Left ventricle myocardium superior (tissue), 1 donor: ENCODE results near the gene SASH3. TPM values are rescaled to one million over a fixed set of nuclear protein-coding genes. Genes with fewer than 3 reads are reported as not detected.

Experiments
- ATAC-seq: fragments of 200-7000 bp; cut with Tn5 transposase; one replicate; pipeline ENCODE4 v1.9.1; 2020; ENCODE audit warnings: mild to moderate bottlenecking, moderate library complexity
- DNase-seq: peaks from one replicate; pipeline ENCODE4 v3.0.0-alpha.2; 2020
- intact Hi-C: fragments of 100-400 bp; cut with micrococcal nuclease; formaldehyde crosslinking; loops from one replicate; pipeline ENCODE4 v1.11.0; 2022
- total RNA-seq: library from RNA; stranded (reverse); fragmentation: NEBNext Ultra II Directional; extraction: Animal tissue kit (Norgen Biotek cat#: 25700); gene quantifications from one replicate; pipeline ENCODE4 v1.2.1, GENCODE V29; 2021
- donor health status: DM: no; HTN: yes; CAD: no; lungs with severe emphysema.

SASH3 gene
- total RNA-seq, 1 donor from 2014 or later, result 1.8 TPM

- ATAC-seq (peak; percentile 63), DNase-seq (peak; percentile 43)
- intact Hi-C loops, result no loop called here
Observed at GRCh38 chrX:129781134-129781672, 1.5 kb downstream of the SASH3 start.

GRCh38 chrX:129781680-129782495 lies 2.1 kb downstream of the SASH3 start:
- DNase-seq (no peak), ATAC-seq (no peak)
- intact Hi-C loops, result no loop called here

GRCh38 chrX:129782706-129783105 lies 3.0 kb downstream of the SASH3 start:
- DNase-seq (no peak), ATAC-seq (no peak)
- intact Hi-C loops, result no loop called here

- ATAC-seq (no peak), DNase-seq (no peak)
- intact Hi-C loops, result no loop called here
Observed at GRCh38 chrX:129783291-129783713, 3.6 kb downstream of the SASH3 start.

- DNase-seq (no peak), ATAC-seq (no peak)
- intact Hi-C loops, result no loop called here
Observed at GRCh38 chrX:129784371-129784770, 4.6 kb downstream of the SASH3 start.

- ATAC-seq (no peak), DNase-seq (no peak)
- intact Hi-C loops, result no loop called here
Observed at GRCh38 chrX:129785160-129785947, 5.6 kb downstream of the SASH3 start.

GRCh38 chrX:129786210-129786651 lies 6.5 kb downstream of the SASH3 start:
- DNase-seq (no peak), ATAC-seq (no peak)
- intact Hi-C loops, result no loop called here

- intact Hi-C loops, result no loop called here
- ATAC-seq, result no peak
- no peak for DNase-seq
Observed at GRCh38 chrX:129787336-129788055, 7.7 kb downstream of the SASH3 start.

- ATAC-seq (no peak), DNase-seq (no peak)
- intact Hi-C loops, result no loop called here
Observed at GRCh38 chrX:129788527-129788926, 8.8 kb downstream of the SASH3 start.

- DNase-seq (no peak), ATAC-seq (no peak)
- intact Hi-C loops, result no loop called here
Observed at GRCh38 chrX:129790146-129790545, 10.4 kb downstream of the SASH3 start.

- no peak for ATAC-seq
- intact Hi-C loops, result no loop called here
- DNase-seq, result no peak
Observed at GRCh38 chrX:129790808-129791207, 11.1 kb downstream of the SASH3 start.

GRCh38 chrX:129791336-129791735 lies 11.6 kb downstream of the SASH3 start:
- intact Hi-C loops, result no loop called here
- DNase-seq (no peak), ATAC-seq (no peak)

GRCh38 chrX:129791961-129792570 lies 12.3 kb downstream of the SASH3 start:
- ATAC-seq, result no peak
- intact Hi-C loops, result no loop called here
- DNase-seq, result no peak

GRCh38 chrX:129792586-129793291 lies 13.0 kb downstream of the SASH3 start:
- intact Hi-C loops, result no loop called here
- DNase-seq, result no peak
- no peak for ATAC-seq

- DNase-seq (no peak), ATAC-seq (no peak)
- intact Hi-C loops, result no loop called here
Observed at GRCh38 chrX:129793604-129794191, 13.9 kb downstream of the SASH3 start.

- no peak for DNase-seq
- ATAC-seq, result no peak
- intact Hi-C loops, result no loop called here
Observed at GRCh38 chrX:129795584-129795983, 15.8 kb downstream of the SASH3 start.

GRCh38 chrX:129797251-129797906 lies 17.6 kb downstream of the SASH3 start:
- ATAC-seq (no peak), DNase-seq (no peak)
- intact Hi-C loops, result no loop called here

GRCh38 chrX:129798456-129798855 lies 18.7 kb downstream of the SASH3 start:
- ATAC-seq, result no peak
- intact Hi-C loops, result no loop called here

More at GRCh38 chrX:129798456-129798855, 18.7 kb downstream of the SASH3 start:
- DNase-seq, result no peak
